HG02943 (cell line): ENCODE data around the gene SMC3.
A peak's percentile ranks its signal among the peaks of the same experiment; 100 is the strongest.
"Not testable (repeated sequence)": the region's sequence is repeated elsewhere in the genome, so short reads cannot be mapped to it uniquely, and the experiment has no call there.

ENCODE experiments used
- ATAC-seq: cut with Tn5 transposase; IDR thresholded peaks from one replicate; pipeline ENCODE4 v1.9.1; 2021; ENCODE audit warnings: mild to moderate bottlenecking, low read depth, moderate library complexity; ENCODE audit not compliant: unreplicated experiment

Gene SMC3

GRCh38 chr10:110567201-110568054, at the start of gene SMC3:
Gene SMC3 (plus strand): TSS chr10:110567695. CDS start chr10:110567817, 122 bp downstream.
- peak; percentile 89 for ATAC-seq

- ATAC-seq: no peak
Observed at GRCh38 chr10:110522365-110522988, 45.0 kb upstream of the SMC3 start.

GRCh38 chr10:110523736-110524135, 43.8 kb upstream of the SMC3 start:
- no peak for ATAC-seq

- no peak for ATAC-seq
Observed at GRCh38 chr10:110524179-110524858, 43.2 kb upstream of the SMC3 start.

GRCh38 chr10:110524859-110525232, 42.6 kb upstream of the SMC3 start:
- ATAC-seq: no peak

GRCh38 chr10:110525349-110526260, 41.9 kb upstream of the SMC3 start:
- ATAC-seq: no peak

GRCh38 chr10:110527731-110528171, 39.7 kb upstream of the SMC3 start:
- ATAC-seq: no peak

GRCh38 chr10:110528224-110528996, 39.1 kb upstream of the SMC3 start:
- ATAC-seq: no peak

- peak; percentile 51 for ATAC-seq
Observed at GRCh38 chr10:110528997-110529524, 38.4 kb upstream of the SMC3 start.

- no peak for ATAC-seq
Observed at GRCh38 chr10:110529596-110530011, 37.9 kb upstream of the SMC3 start.

GRCh38 chr10:110530131-110530831, 37.2 kb upstream of the SMC3 start:
- ATAC-seq: no peak

- ATAC-seq: no peak
Observed at GRCh38 chr10:110531687-110532086, 35.8 kb upstream of the SMC3 start.

GRCh38 chr10:110532628-110533027, 34.9 kb upstream of the SMC3 start:
- ATAC-seq: not testable (repeated sequence)

GRCh38 chr10:110533149-110533548, 34.3 kb upstream of the SMC3 start:
- no peak for ATAC-seq

- ATAC-seq: no peak
Observed at GRCh38 chr10:110534571-110534970, 32.9 kb upstream of the SMC3 start.

GRCh38 chr10:110535958-110536891, 31.3 kb upstream of the SMC3 start:
- peak; percentile 82 for ATAC-seq

- no peak for ATAC-seq
Observed at GRCh38 chr10:110539091-110539490, 28.4 kb upstream of the SMC3 start.

GRCh38 chr10:110540031-110540430, 27.5 kb upstream of the SMC3 start:
- no peak for ATAC-seq
